ENCODE data around the gene CNST. TPM values are rescaled to one million over a fixed set of nuclear protein-coding genes. Genes with fewer than 3 reads are reported as not detected.

The CNST gene
- total and polyA plus RNA-seq, 9 of the 15 experiments (the other 6 are each of a cell fraction or from before 2014, with no cell fraction given): 17.0 to 55.3 (median 30.8) TPM

- H4K20me1 ChIP-seq (replicated peaks; ENCODE audit: control insufficient read depth, insufficient read depth, low read length): no peaks in the 10 kb centered on the region
- no peak overlapping the region for H2AFZ ChIP-seq (ENCODE audit: low read depth, low read length)
- H3K9me3 ChIP-seq (replicated peaks; ENCODE audit: control insufficient read depth, insufficient read depth, low read depth, low read length): no peaks in the 10 kb centered on the region
- H3K9me1 ChIP-seq (ENCODE audit: control insufficient read depth, insufficient read depth, low read length): no peaks in the 10 kb centered on the region
- in situ Hi-C loops (cut with MboI): no loop called here
- POLR2A ChIA-PET: interaction anchor here (0.7 to 1.2 kb wide), 4 partner anchors 11 to 48 kb away, joined by 3 to 4 read pairs (median 3); no protein-coding TSS in a partner anchor
- H3K27me3 ChIP-seq (ENCODE audit: control insufficient read depth in 2 of 2, insufficient read depth in 2 of 2, low read length in 2 of 2): no peaks in the 10 kb centered on the region
- no peak overlapping the region for H3K4me2 ChIP-seq (ENCODE audit: insufficient read depth, low read length)
- DNase-seq (ENCODE audit: extremely low read depth in 1 of 4, low spot score in 3 of 4) (no peak), ATAC-seq (no peak), FAIRE-seq (no peak)
- peaks cover 3 to 4% of the 10 kb centered on the region in 2 experiments; a peak in 3 of 5 replicates for H3K4me1 ChIP-seq (replicated peaks in 1 of 2; ENCODE audit: control insufficient read depth in 2 of 2, insufficient read depth in 2 of 2, low read length in 2 of 2)
- H3K9ac ChIP-seq (ENCODE audit: insufficient read depth in 1 of 2, low read depth in 2 of 2, low read length in 2 of 2): no peak overlapping the region
- H3K27ac ChIP-seq (ENCODE audit: extremely low read depth, low read depth, low read length): no peak overlapping the region; the same call in 2 of the 3 replicates
- intact Hi-C loops (cut with micrococcal nuclease): no loop called here
- CTCF ChIA-PET (ENCODE audit: low intra/inter-chr PET ratio): no interaction called here
- H3K79me2 ChIP-seq (ENCODE audit: control insufficient read depth, insufficient read depth, low read length): peaks cover 94% of the 10 kb centered on the region
- BruUV-seq (replicated peaks): no TSS peak
- H3K4me3 ChIP-seq: no peak overlapping the region
- 96% methylated on average over 7 of the region's 7 CpGs for WGBS (ENCODE audit: insufficient coverage, low coverage, missing lambda C conversion rate)
- H3K36me3 ChIP-seq (ENCODE audit: control insufficient read depth, insufficient read depth, low read length): peaks cover 72% of the 10 kb centered on the region
- TF ChIP-seq ZNF695 (CRISPR knock-in tag; IDR thresholded peaks at IDR 0.05) (no peak), REST (IDR thresholded peaks at IDR 0.05; ENCODE audit: borderline replicate concordance) (no peak), REST (CRISPR knock-in tag; IDR thresholded peaks at IDR 0.05; ENCODE audit: low read depth) (no peak), ZFP36 (IDR thresholded peaks at IDR 0.05; ENCODE audit: low read depth, low read length, partially characterized antibody) (no peak), MEF2D (tag; conservative IDR thresholded peaks at IDR 0.05; ENCODE audit: low read depth) (no peak), ZNF146 (CRISPR knock-in tag; IDR thresholded peaks at IDR 0.05; ENCODE audit: unreplicated experiment) (no peak), ESRRA (IDR thresholded peaks at IDR 0.05; ENCODE audit: borderline replicate concordance, low read depth) (no peak), TRIM24 (IDR thresholded peaks at IDR 0.05) (no peak), JUND (IDR thresholded peaks at IDR 0.05; ENCODE audit: borderline replicate concordance, low read depth, low read length) (no peak), JUND (tag; IDR thresholded peaks at IDR 0.05; ENCODE audit: borderline replicate concordance, low read depth, low read length) (no peak), ZNF589 (CRISPR knock-in tag; IDR thresholded peaks at IDR 0.05; ENCODE audit: low read depth) (no peak), SAFB2 (IDR thresholded peaks at IDR 0.05; ENCODE audit: borderline replicate concordance, low read depth, low read length, severe bottlenecking) (no peak), ZNF436 (CRISPR knock-in tag; IDR thresholded peaks at IDR 0.05) (no peak), CREM (IDR thresholded peaks at IDR 0.05; ENCODE audit: low read depth) (no peak)
These were observed 31.7 kb downstream of the CNST start for GRCh38 chr1:246597971-246598370.

Measured in K562 (cell line).